ENCODE data around the gene SP8. TPM values are rescaled to one million over a fixed set of nuclear protein-coding genes. Genes with fewer than 3 reads are reported as not detected.
A peak's percentile ranks its signal among the peaks of the same experiment; 100 is the strongest.

The SP8 gene
- total RNA-seq, 2 donors from 2014 or later = 0.15 TPM; not detected in 1

DNA sequence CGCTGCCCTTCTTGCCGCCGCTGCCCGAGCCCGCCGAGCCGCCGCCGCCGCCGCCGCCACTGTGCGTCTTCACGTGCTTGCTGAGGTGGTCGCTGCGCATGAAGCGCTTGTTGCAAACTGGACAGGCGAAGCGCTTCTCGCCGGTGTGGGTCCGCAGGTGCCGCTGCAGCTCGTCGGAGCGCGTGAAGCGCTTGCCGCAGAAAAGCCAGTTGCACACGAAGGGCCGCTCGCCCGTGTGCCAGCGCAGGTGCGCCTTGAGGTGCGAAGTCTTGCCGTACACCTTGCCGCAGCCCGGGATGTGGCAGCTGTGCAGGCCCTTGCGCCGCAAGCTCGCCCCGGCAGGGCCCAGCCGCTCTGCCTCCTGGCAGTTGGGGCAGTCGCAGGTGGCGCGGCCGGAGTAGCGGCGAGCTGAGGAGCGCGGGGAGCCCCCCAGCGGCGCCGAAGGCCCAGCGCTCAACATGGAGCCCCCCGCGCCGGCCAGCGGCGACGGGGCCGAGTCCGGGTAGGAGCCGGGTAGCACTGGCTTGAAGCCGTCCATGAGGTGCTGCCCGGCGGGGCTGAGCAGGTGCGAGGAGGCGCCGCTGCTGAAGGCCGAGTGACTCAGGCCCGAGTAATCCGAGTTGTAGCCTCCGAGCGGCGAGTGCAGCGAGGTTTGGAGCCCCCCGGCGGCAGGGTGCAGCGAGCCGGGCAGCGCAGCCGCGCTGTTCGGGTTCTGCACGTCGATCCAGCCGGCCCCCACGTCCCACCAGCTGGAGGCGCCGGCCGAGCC lies 2.1 kb downstream of the SP8 start:
- peaks cover 95% of the 10 kb centered on the region for H3K27me3 ChIP-seq
- H3K36me3 ChIP-seq = no peaks in the 10 kb centered on the region
- peaks cover 13% of the 10 kb centered on the region for H3K4me1 ChIP-seq
- intact Hi-C loops (cut with DNase I) = no loop called here
- TF ChIP-seq, protein P1, sequence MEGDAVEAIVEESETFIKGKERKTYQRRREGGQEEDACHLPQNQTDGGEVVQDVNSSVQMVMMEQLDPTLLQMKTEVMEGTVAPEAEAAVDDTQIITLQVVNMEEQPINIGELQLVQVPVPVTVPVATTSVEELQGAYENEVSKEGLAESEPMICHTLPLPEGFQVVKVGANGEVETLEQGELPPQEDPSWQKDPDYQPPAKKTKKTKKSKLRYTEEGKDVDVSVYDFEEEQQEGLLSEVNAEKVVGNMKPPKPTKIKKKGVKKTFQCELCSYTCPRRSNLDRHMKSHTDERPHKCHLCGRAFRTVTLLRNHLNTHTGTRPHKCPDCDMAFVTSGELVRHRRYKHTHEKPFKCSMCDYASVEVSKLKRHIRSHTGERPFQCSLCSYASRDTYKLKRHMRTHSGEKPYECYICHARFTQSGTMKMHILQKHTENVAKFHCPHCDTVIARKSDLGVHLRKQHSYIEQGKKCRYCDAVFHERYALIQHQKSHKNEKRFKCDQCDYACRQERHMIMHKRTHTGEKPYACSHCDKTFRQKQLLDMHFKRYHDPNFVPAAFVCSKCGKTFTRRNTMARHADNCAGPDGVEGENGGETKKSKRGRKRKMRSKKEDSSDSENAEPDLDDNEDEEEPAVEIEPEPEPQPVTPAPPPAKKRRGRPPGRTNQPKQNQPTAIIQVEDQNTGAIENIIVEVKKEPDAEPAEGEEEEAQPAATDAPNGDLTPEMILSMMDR (IDR thresholded peaks at IDR 0.05) = no peak
- H3K27ac ChIP-seq = no peak overlapping the region
- no peaks in the 10 kb centered on the region for H3K9me3 ChIP-seq
- H3K4me3 ChIP-seq = peak overlapping the region; percentile 17
- no peak overlapping the region for H3K9ac ChIP-seq (ENCODE audit: low read depth in 2 of 2, low read length in 2 of 2)
- DNase-seq = no peak

DNA sequence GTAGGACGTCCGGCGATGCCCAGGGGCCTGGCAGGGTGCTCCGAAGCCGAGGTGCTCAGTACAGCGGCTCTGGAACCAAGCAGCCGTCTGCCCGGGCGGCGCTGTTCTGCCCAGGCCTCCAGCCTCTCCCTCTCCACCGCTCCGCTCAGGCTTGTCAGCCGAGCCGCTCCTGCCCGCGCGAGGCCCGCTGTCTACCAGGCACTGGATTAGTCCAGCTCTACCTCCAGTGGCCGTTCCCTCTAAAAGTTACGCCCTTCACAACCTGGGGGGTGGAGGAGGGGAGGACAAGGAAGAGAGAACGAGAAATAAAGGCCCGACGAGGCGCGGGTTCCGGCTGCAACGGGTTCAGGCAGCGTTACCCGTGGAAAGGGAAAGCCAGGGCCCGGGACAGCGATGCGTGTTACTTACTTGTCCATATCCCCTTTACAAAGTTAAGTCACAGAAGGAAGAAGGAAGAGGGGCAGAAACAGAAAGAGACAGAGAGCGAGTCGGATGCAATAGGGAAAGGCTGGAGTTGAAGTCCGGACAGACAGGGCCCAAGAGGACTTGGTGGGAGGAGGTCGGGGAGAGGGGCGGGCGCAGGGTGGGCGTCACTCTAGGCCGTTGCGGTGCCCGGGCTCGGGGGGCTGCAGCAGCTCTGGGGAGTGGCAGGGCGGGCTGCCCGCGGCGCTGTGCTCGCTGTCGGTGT lies 2.8 kb downstream of the SP8 start:
- Histone ChIP-seq H3K4me3 (peak overlapping the region; percentile 17), H3K9me3 (no peaks in the 10 kb centered on the region), H3K27me3 (peaks cover 95% of the 10 kb centered on the region), H3K27ac (no peak overlapping the region), H3K4me1 (peaks cover 13% of the 10 kb centered on the region), H3K36me3 (no peaks in the 10 kb centered on the region), H3K9ac (ENCODE audit: low read depth in 2 of 2, low read length in 2 of 2) (no peak overlapping the region)
- intact Hi-C loops (cut with DNase I) = no loop called here
- TF ChIP-seq, protein P1 (IDR thresholded peaks at IDR 0.05) = no peak
- DNase-seq = peak; percentile 33

DNA sequence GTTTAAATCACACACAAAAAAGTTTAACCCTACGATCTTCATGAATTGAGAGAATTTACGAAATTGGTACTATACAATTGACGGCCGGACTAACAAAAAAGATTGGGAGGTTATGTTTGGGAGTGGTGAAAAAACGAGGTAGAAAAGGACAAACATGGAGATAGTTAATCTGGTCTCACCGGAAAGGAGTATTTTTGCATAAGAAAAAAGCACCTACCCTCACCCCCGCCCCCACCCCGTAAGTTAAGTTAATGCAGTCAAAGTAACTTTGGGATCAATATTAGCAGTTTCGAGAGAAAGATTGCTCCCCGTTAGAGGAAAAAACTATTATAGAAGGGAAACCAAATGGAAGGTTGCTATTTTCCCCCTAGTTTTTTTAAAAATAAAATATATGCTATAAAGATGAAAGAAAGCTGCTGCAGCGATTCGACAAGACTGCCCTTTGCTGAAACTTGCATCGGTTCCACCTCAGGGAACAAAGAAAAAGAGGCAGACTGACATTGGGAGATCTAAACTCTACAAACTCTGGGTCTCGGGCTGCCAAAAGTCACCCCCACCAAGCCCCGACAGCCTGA lies 3.5 kb downstream of the SP8 start:
- no peak overlapping the region for H3K9ac ChIP-seq (ENCODE audit: low read depth in 2 of 2, low read length in 2 of 2)
- intact Hi-C loops (cut with DNase I) = no loop called here
- peaks cover 14% of the 10 kb centered on the region for H3K4me1 ChIP-seq
- no peak for DNase-seq
- H3K27me3 ChIP-seq = peaks cover 95% of the 10 kb centered on the region
- no peak overlapping the region for H3K27ac ChIP-seq
- no peaks in the 10 kb centered on the region for H3K9me3 ChIP-seq
- H3K4me3 ChIP-seq = no peak overlapping the region
- H3K36me3 ChIP-seq = no peaks in the 10 kb centered on the region
- TF ChIP-seq, protein P1 (IDR thresholded peaks at IDR 0.05) = no peak

DNA sequence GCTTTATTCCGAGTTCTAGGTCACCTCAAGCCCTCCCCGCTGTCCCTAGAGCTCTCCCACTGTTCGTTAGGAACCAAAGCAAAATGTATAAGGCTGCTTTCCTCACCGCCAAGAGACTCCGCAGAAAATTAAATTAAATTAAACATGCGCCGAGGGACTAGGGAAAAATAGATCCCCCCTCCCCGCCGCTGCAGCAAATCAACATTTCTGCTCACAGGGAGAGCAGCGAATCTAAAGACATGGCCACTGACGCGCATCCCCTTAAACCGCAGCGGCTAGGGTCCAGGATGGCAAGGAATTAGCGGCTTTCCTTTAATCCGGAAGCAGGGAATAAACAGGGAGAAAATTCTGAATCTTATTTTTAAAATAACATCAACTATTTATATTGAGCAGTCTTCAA lies 7.6 kb downstream of the SP8 start:
- no peak overlapping the region for H3K27ac ChIP-seq
- no peak for DNase-seq
- no peak overlapping the region for H3K9ac ChIP-seq (ENCODE audit: low read depth in 2 of 2, low read length in 2 of 2)
- no peaks in the 10 kb centered on the region for H3K36me3 ChIP-seq
- TF ChIP-seq, protein P1 (IDR thresholded peaks at IDR 0.05) = no peak
- intact Hi-C loops (cut with DNase I) = loop anchor here (5.0 kb wide), 2 partner anchors 473 to 728 kb away; no protein-coding TSS in a partner anchor
- peaks cover 80% of the 10 kb centered on the region for H3K27me3 ChIP-seq
- no peak overlapping the region for H3K4me3 ChIP-seq
- no peaks in the 10 kb centered on the region for H3K9me3 ChIP-seq
- peaks cover 6% of the 10 kb centered on the region for H3K4me1 ChIP-seq

DNA sequence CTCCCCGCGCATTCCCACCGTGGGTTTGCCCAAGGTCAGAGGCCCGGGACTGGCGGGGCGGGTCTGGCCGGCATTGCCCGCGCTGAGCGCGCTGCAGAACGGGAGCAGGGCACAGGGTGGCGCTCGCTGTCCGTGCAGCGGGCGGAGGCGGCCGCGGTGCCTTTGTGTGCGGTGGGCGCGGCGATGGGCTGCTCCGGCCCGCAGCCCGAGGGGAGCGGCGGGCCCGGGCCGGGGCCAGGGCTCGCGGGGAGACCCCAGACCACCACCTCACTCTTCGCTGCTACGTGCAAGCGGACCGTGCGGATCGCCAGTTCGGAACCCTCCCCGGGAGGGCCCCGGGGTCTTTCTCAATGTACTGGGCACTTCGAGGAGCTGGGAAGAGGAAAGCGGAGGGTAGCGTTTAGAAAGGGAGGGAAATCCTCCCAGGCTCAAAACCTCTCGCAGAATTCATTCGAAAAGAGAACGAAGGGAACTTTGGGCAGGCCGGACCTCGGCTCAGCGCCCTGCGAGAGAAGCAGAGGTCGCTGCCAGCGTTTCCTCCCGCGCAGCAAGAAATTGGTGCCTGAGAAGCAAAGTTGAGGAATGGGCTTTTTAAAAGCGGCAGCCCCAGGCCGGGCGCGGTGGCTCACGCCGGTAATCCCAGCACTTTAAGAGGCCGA lies 8.5 kb downstream of the SP8 start:
- peak overlapping the region; percentile 23 for H3K4me3 ChIP-seq
- intact Hi-C loops (cut with DNase I) = loop anchor here (5.0 kb wide), 2 partner anchors 474 to 729 kb away; no protein-coding TSS in a partner anchor
- H3K27me3 ChIP-seq = peaks cover 72% of the 10 kb centered on the region
- TF ChIP-seq, protein P1 (IDR thresholded peaks at IDR 0.05) = peak; percentile 48
- DNase-seq = peak; percentile 36
- no peaks in the 10 kb centered on the region for H3K36me3 ChIP-seq
- peaks cover 3% of the 10 kb centered on the region for H3K4me1 ChIP-seq
- no peak overlapping the region for H3K9ac ChIP-seq (ENCODE audit: low read depth in 2 of 2, low read length in 2 of 2)
- H3K27ac ChIP-seq = no peak overlapping the region
- H3K9me3 ChIP-seq = no peaks in the 10 kb centered on the region
